HepG2 (cell line): ENCODE results near the gene CCN2. TPM values are rescaled to one million over a fixed set of nuclear protein-coding genes. Genes with fewer than 3 reads are reported as not detected.

Source experiments
- ATAC-seq: fragments of 200-7000 bp; cut with Tn5 transposase; 3 replicates; pipeline ENCODE4 v1.9.1; 2020; ENCODE audit warnings: mild to moderate bottlenecking, moderate library complexity
- BruUV-seq: library from RNA; stranded (reverse); fragments of 400-500 nt; replicated peaks from 2 replicates; lab custom pipeline; 2021; lab: Mats Ljungman, UMichigan
- CTCF ChIA-PET: fragments of 300-600 bp; formaldehyde crosslinking; extraction: SDS; loops from one replicate; lab custom pipeline; 2021; ENCODE audit warnings: low total read pairs, inconsistent platforms, low intra/inter-chr PET ratio; lab: Yijun Ruan, JAX
- POLR2A ChIA-PET: fragments of 350-600 bp; sonication (Branson Sonifier 250); formaldehyde crosslinking; loops from one replicate; lab custom pipeline; 2020; ENCODE audit warnings: antibody characterized with exemption, inconsistent platforms; lab: Yijun Ruan, JAX
- DNase-seq: peaks from one replicate; pipeline ENCODE4 v3.0.0-alpha.2; 2015; ENCODE audit warnings: low spot score
- FAIRE-seq: peaks from 3 replicates; lab custom pipeline; 2011; peaks lifted over from hg19 to GRCh38; lab: Jason Lieb, UNC
- H2AFZ ChIP-seq: one replicate; pipeline ENCODE4 v1.6.1; 2011; ENCODE audit warnings: low read length, inconsistent platforms
- H3K27ac ChIP-seq: fragments of 300-600 bp; 3 replicates; pipeline ENCODE4 v1.8.0; 2011; ENCODE audit warnings: mixed run types, mild to moderate bottlenecking, mixed read lengths, low read length, inconsistent platforms; ENCODE audit not compliant: insufficient read depth; ENCODE audit errors: extremely low read length
- H3K27me3 ChIP-seq, 2 experiments: fragments of 200-600 bp in 1 of 2; 2 replicates in 1 of 2; 3 replicates in 1 of 2; pipeline versions ENCODE4 v1.6.0 to v1.8.0; 2011; ENCODE audit warnings: low read length in 2 of 2, mild to moderate bottlenecking in 2 of 2, moderate library complexity in 2 of 2, inconsistent platforms in 1 of 2; ENCODE audit not compliant: insufficient read depth in 2 of 2, control insufficient read depth in 1 of 2
- H3K36me3 ChIP-seq, 2 experiments: fragments of 200-600 bp in 1 of 2; replicated peaks in 1 of 2; 2 replicates in 1 of 2; 3 replicates in 1 of 2; pipeline versions ENCODE4 v1.5.1 to v1.8.0; 2011; ENCODE audit warnings: low read length in 2 of 2, inconsistent platforms in 1 of 2; ENCODE audit not compliant: insufficient read depth in 2 of 2, control insufficient read depth in 1 of 2
- H3K4me1 ChIP-seq: 2 replicates; pipeline ENCODE4 v1.5.1; 2012; ENCODE audit warnings: low read length, inconsistent platforms; ENCODE audit not compliant: insufficient read depth
- H3K4me2 ChIP-seq: 2 replicates; pipeline ENCODE4 v1.6.0; 2011; ENCODE audit warnings: low read depth, low read length, inconsistent platforms
- H3K4me3 ChIP-seq, 3 experiments: fragments of 200-600 bp in 1 of 3; sonication (generic), shearing (Covaris generic) in 1 of 3; replicated peaks in 1 of 3; 2 replicates each; pipeline ENCODE4 v1.5.1; 2011 to 2016; ENCODE audit warnings: low read length in 3 of 3, inconsistent platforms in 2 of 3, low read depth in 2 of 3, mild to moderate bottlenecking in 2 of 3, control low read depth in 1 of 3, mixed read lengths in 1 of 3; ENCODE audit not compliant: insufficient read depth in 1 of 3
- H3K79me2 ChIP-seq: one replicate; pipeline ENCODE4 v1.6.1; 2011; ENCODE audit warnings: low read length, inconsistent platforms; ENCODE audit not compliant: insufficient read depth
- H3K9ac ChIP-seq: 2 replicates; pipeline ENCODE4 v1.6.0; 2011; ENCODE audit warnings: mild to moderate bottlenecking, low read depth, low read length, inconsistent platforms; ENCODE audit not compliant: insufficient read depth
- H3K9me3 ChIP-seq: 2 replicates; pipeline ENCODE4 v1.5.1; 2012; ENCODE audit warnings: mild to moderate bottlenecking, low read length
- H4K20me1 ChIP-seq: 2 replicates; pipeline ENCODE4 v1.6.0; 2011; ENCODE audit warnings: inconsistent platforms, mild to moderate bottlenecking, low read length, moderate library complexity; ENCODE audit not compliant: insufficient read depth
- ATF7 ChIP-seq, 2 experiments: fragments of 450-650 bp in 1 of 2; sonication (generic) in 1 of 2; formaldehyde crosslinking in 1 of 2; IDR thresholded peaks; 2 replicates each; pipeline versions ENCODE4 v1.4.0 to v1.6.1; 2016 to 2020; ENCODE audit warnings: antibody characterized with exemption in 1 of 2, mild to moderate bottlenecking in 1 of 2, missing genetic modification reagents in 1 of 2
- HOMEZ ChIP-seq: IDR thresholded peaks from 2 replicates; pipeline ENCODE4 v1.6.1; 2016; ENCODE audit warnings: low read depth
- RFX3 ChIP-seq: IDR thresholded peaks from 2 replicates; pipeline ENCODE4 v1.6.1; 2016; ENCODE audit warnings: missing biosample characterization, missing genetic modification reagents
- WGBS: methylation state at CpG from one replicate; pipeline ENCODE4 v1.1.6; 2017; ENCODE audit warnings: low lambda C conversion rate; 5-methylcytosine and 5-hydroxymethylcytosine counted together
- in situ Hi-C: cut with HindIII; loops from 2 replicates; pipeline ENCODE4 v1.10.0; 2017; ENCODE audit warnings: low pct_unique_long_range_greater_than_20kb; ENCODE audit not compliant: extremely low pct_ligation_motif_present
- intact Hi-C: fragments of 100-400 bp; cut with micrococcal nuclease; formaldehyde crosslinking; loops from one replicate; pipeline ENCODE4 v1.10.0; 2022; ENCODE audit not compliant: unreplicated experiment
- polyA plus RNA-seq, 8 experiments: library from polyadenylated mRNA; depleted of rRNA in 3 of 8; stranded (reverse) in 7 of 8; unstranded in 1 of 8; fragments of >200 nt; fragmentation: Illumina TruSeq in 4 of 8; extraction: Trizol in 4 of 8; gene quantifications; 2 replicates each; pipeline versions ENCODE4 v1.2.1 to v1.2.3, GENCODE V29; 2011 to 2016; ENCODE audit warnings: low read depth in 4 of 8, missing spikeins in 1 of 8, mixed read lengths in 1 of 8; ENCODE audit not compliant: insufficient read depth in 1 of 8
- total RNA-seq, 5 experiments: library from RNA; depleted of rRNA; stranded (reverse); fragments of >200 nt; fragmentation: Illumina TruSeq; extraction: Trizol; gene quantifications; 2 replicates each; pipeline ENCODE4 v1.2.3, GENCODE V29; 2016; ENCODE audit warnings: low read depth in 1 of 5
- TF ChIP-seq, protein P1 (sequence below): sonication (generic); formaldehyde crosslinking; IDR thresholded peaks from 2 replicates; pipeline ENCODE4 v1.4.0; 2020; ENCODE audit warnings: missing genetic modification reagents

Gene CCN2
- total and polyA plus RNA-seq, 2 of the 13 experiments (the other 11 are each of a cell fraction or from before 2014, with no cell fraction given): 34.7 to 316 TPM

DNA sequence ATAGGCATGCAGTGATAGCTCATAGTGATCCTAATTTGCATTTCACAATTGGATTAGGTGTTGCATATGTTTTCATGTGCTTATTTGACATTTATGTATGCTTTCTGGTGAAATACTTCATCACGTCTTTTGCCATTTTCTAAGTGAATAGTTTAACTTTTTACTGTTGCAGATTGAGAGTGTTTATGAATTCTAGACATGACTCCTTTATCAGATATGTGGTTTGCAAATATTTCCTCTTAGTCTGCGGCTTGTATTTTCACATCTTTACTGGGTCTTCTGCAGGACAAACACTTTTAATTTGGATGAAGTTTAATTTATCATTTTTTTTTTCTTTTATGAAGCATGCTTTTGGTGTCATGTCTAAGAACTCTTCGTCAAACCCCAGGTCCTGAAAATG, 39.2 kb downstream of the CCN2 start:
- no peak for DNase-seq
- Histone ChIP-seq H3K36me3 (no peaks in the 10 kb centered on the region), H2AFZ (no peak overlapping the region), H3K9ac (no peak overlapping the region), H3K4me3 (no peak overlapping the region), H4K20me1 (no peaks in the 10 kb centered on the region), H3K79me2 (no peaks in the 10 kb centered on the region), H3K27me3 (no peaks in the 10 kb centered on the region), H3K4me1 (peaks cover 17% of the 10 kb centered on the region), H3K9me3 (no peaks in the 10 kb centered on the region), H3K4me2 (no peak overlapping the region), H3K27ac (no peak overlapping the region)
- FAIRE-seq: no peak
- no peak for ATAC-seq
- no TSS peak for BruUV-seq
- 51% methylated on average over 3 of the region's 3 CpGs for WGBS
- CTCF ChIA-PET: no interaction called here
- intact Hi-C loops: loop anchor here (2.0 kb wide), 2 partner anchors 103 to 219 kb away; partner anchors contain the start of gene ENPP1
- in situ Hi-C loops: loop anchor here (5.0 kb wide), 1 partner anchor 220 kb away; no protein-coding TSS in a partner anchor
- TF ChIP-seq, protein P1, sequence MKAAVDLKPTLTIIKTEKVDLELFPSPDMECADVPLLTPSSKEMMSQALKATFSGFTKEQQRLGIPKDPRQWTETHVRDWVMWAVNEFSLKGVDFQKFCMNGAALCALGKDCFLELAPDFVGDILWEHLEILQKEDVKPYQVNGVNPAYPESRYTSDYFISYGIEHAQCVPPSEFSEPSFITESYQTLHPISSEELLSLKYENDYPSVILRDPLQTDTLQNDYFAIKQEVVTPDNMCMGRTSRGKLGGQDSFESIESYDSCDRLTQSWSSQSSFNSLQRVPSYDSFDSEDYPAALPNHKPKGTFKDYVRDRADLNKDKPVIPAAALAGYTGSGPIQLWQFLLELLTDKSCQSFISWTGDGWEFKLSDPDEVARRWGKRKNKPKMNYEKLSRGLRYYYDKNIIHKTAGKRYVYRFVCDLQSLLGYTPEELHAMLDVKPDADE (CRISPR knock-in tag): no peak
- TF ChIP-seq HOMEZ (CRISPR knock-in tag): no peak
- POLR2A ChIA-PET: no interaction called here

GRCh38 chr6:131910956-131911355, 40.2 kb downstream of the CCN2 start:
- Histone ChIP-seq H3K36me3 (no peaks in the 10 kb centered on the region), H3K4me3 (no peak overlapping the region), H4K20me1 (no peaks in the 10 kb centered on the region), H3K79me2 (no peaks in the 10 kb centered on the region), H3K9ac (no peak overlapping the region), H3K4me2 (no peak overlapping the region), H3K27ac (no peak overlapping the region), H3K27me3 (no peaks in the 10 kb centered on the region), H3K9me3 (no peaks in the 10 kb centered on the region), H3K4me1 (peaks cover 17% of the 10 kb centered on the region), H2AFZ (no peak overlapping the region)
- 26% methylated on average over 4 of the region's 4 CpGs for WGBS
- in situ Hi-C loops (loop anchor here (5.0 kb wide), 1 partner anchor 219 kb away; no protein-coding TSS in a partner anchor), intact Hi-C loops (loop anchor here (1.0 to 2.0 kb wide), 5 partner anchors 15 to 218 kb away; partner anchors contain the start of gene ENPP1)
- TF ChIP-seq ATF7 (IDR thresholded peaks at IDR 0.05) (peak; percentile 70), ATF7 (CRISPR knock-in tag; IDR thresholded peaks at IDR 0.05) (no peak), RFX3 (CRISPR knock-in tag) (no peak)
- ChIA-PET POLR2A (no interaction called here), CTCF (interaction anchor here (2.8 kb wide), 1 partner anchor 216 kb away, joined by 35 read pairs; no protein-coding TSS in a partner anchor)
- FAIRE-seq (no peak), DNase-seq (no peak), ATAC-seq (no peak)
- BruUV-seq: no TSS peak
